H9 (cell line): ENCODE results near the gene CLDN18. TPM values are rescaled to one million over a fixed set of nuclear protein-coding genes. Genes with fewer than 3 reads are reported as not detected.

Experiments
- DNase-seq: peaks from one replicate; pipeline ENCODE4 v3.0.0-alpha.2; 2017
- H2AFZ ChIP-seq: one replicate; pipeline ENCODE4 v1.6.1; 2013; ENCODE audit warnings: mild to moderate bottlenecking, low read length, control low read depth, moderate library complexity
- H2AK5ac ChIP-seq: 2 replicates; pipeline ENCODE4 v1.6.1; 2013; ENCODE audit warnings: low read length, control low read depth, mixed read lengths; ENCODE audit not compliant: insufficient read length
- H2BK120ac ChIP-seq: one replicate; pipeline ENCODE4 v1.6.1; 2013; ENCODE audit warnings: low read depth, mild to moderate bottlenecking, low read length, control low read depth, inconsistent platforms; ENCODE audit not compliant: poor library complexity, severe bottlenecking
- H2BK12ac ChIP-seq: 2 replicates; pipeline ENCODE4 v1.6.1; 2013; ENCODE audit warnings: low read length, control low read depth, mixed read lengths, low read depth; ENCODE audit not compliant: insufficient read length
- H2BK15ac ChIP-seq: 2 replicates; pipeline ENCODE4 v1.6.1; 2013; ENCODE audit warnings: low read depth, low read length, control low read depth
- H2BK20ac ChIP-seq: one replicate; pipeline ENCODE4 v1.6.1; 2013; ENCODE audit warnings: low read depth, mild to moderate bottlenecking, low read length, control low read depth, inconsistent platforms; ENCODE audit not compliant: poor library complexity, severe bottlenecking
- H2BK5ac ChIP-seq: 2 replicates; pipeline ENCODE4 v1.6.1; 2013; ENCODE audit warnings: low read length, control low read depth, mixed read lengths; ENCODE audit not compliant: insufficient read length
- H3K14ac ChIP-seq: 2 replicates; pipeline ENCODE4 v1.6.1; 2013; ENCODE audit warnings: low read length, control low read depth; ENCODE audit not compliant: insufficient read depth
- H3K18ac ChIP-seq: 2 replicates; pipeline ENCODE4 v1.6.1; 2013; ENCODE audit warnings: low read depth, mild to moderate bottlenecking, mixed read lengths, low read length, control low read depth; ENCODE audit not compliant: insufficient read length
- H3K23ac ChIP-seq: 2 replicates; pipeline ENCODE4 v1.6.1; 2013; ENCODE audit warnings: low read length, control low read depth, mixed read lengths, low read depth; ENCODE audit not compliant: insufficient read length
- H3K23me2 ChIP-seq: 2 replicates; pipeline ENCODE4 v1.6.1; 2013; ENCODE audit warnings: low read depth, mild to moderate bottlenecking, mixed read lengths, low read length, control low read depth; ENCODE audit not compliant: insufficient read length, poor library complexity, severe bottlenecking
- H3K27ac ChIP-seq: 2 replicates; pipeline ENCODE4 v1.5.1; 2013; ENCODE audit warnings: low read length, control low read depth, mixed read lengths, low read depth; ENCODE audit not compliant: insufficient read length
- H3K27me3 ChIP-seq: 2 replicates; pipeline ENCODE4 v1.6.1; 2013; ENCODE audit warnings: low read length, control low read depth, inconsistent platforms; ENCODE audit not compliant: insufficient read depth
- H3K4ac ChIP-seq: 2 replicates; pipeline ENCODE4 v1.6.1; 2013; ENCODE audit warnings: low read depth, mild to moderate bottlenecking, control low read depth, inconsistent platforms, low read length, moderate library complexity
- H3K4me1 ChIP-seq: 2 replicates; pipeline ENCODE4 v1.6.1; 2013; ENCODE audit warnings: low read length, control low read depth, inconsistent platforms; ENCODE audit not compliant: insufficient read depth
- H3K4me2 ChIP-seq: 2 replicates; pipeline ENCODE4 v1.6.1; 2013; ENCODE audit warnings: low read length, control low read depth, mixed read lengths; ENCODE audit not compliant: insufficient read length, insufficient read depth
- H3K56ac ChIP-seq: 2 replicates; pipeline ENCODE4 v1.6.1; 2013; ENCODE audit warnings: low read depth, mild to moderate bottlenecking, mixed read lengths, low read length, control low read depth; ENCODE audit not compliant: insufficient read length
- H3K79me1 ChIP-seq: 2 replicates; pipeline ENCODE4 v1.6.1; 2013; ENCODE audit warnings: low read depth, mild to moderate bottlenecking, moderate library complexity, low read length, control low read depth, inconsistent platforms; ENCODE audit not compliant: insufficient read depth, poor library complexity, severe bottlenecking
- H3K79me2 ChIP-seq: 2 replicates; pipeline ENCODE4 v1.6.1; 2013; ENCODE audit warnings: low read length, control low read depth, inconsistent platforms; ENCODE audit not compliant: insufficient read depth
- H3K9ac ChIP-seq: 2 replicates; pipeline ENCODE4 v1.6.1; 2013; ENCODE audit warnings: low read length, control low read depth, mixed read lengths; ENCODE audit not compliant: insufficient read length; ENCODE audit errors: extremely low read depth
- H3K9me3 ChIP-seq: one replicate; pipeline ENCODE4 v1.6.1; 2013; ENCODE audit warnings: low read depth, low read length, inconsistent platforms; ENCODE audit not compliant: control insufficient read depth
- H3T11ph ChIP-seq: one replicate; pipeline ENCODE4 v1.6.1; 2013; ENCODE audit warnings: mild to moderate bottlenecking, low read length, control low read depth, inconsistent platforms
- H4K20me1 ChIP-seq: one replicate; pipeline ENCODE4 v1.6.1; 2013; ENCODE audit not compliant: control insufficient read depth, insufficient read length, insufficient read depth
- H4K5ac ChIP-seq: 2 replicates; pipeline ENCODE4 v1.6.1; 2013; ENCODE audit warnings: low read depth, mild to moderate bottlenecking, mixed read lengths, low read length, control low read depth; ENCODE audit not compliant: insufficient read length
- H4K8ac ChIP-seq: replicated peaks from 2 replicates; pipeline ENCODE4 v1.6.1; 2013; ENCODE audit warnings: low read length, control low read depth, mixed read lengths, low read depth; ENCODE audit not compliant: insufficient read length
- H4K91ac ChIP-seq: 2 replicates; pipeline ENCODE4 v1.6.1; 2013; ENCODE audit warnings: low read depth, mild to moderate bottlenecking, moderate library complexity, mixed read lengths, low read length, control low read depth; ENCODE audit not compliant: insufficient read length
- H3K27ac Mint-ChIP-seq, 3 experiments: 2 replicates in 2 of 3; 3 replicates in 1 of 3; pipeline ENCODE4 v1.8.0; 2020 to 2021; ENCODE audit warnings: mixed read lengths in 3 of 3, mild to moderate bottlenecking in 1 of 3, moderate library complexity in 1 of 3
- H3K27me3 Mint-ChIP-seq: 2 replicates; pipeline ENCODE4 v1.8.0; 2021; ENCODE audit warnings: low read depth, mild to moderate bottlenecking, moderate library complexity, mixed read lengths
- H3K36me3 Mint-ChIP-seq, 3 experiments: 2 replicates in 2 of 3; 3 replicates in 1 of 3; pipeline ENCODE4 v1.8.0; 2020 to 2021; ENCODE audit warnings: low read depth in 3 of 3, mixed read lengths in 3 of 3; ENCODE audit not compliant: insufficient read depth in 1 of 3
- H3K4me1 Mint-ChIP-seq, 2 experiments: 2 replicates each; pipeline ENCODE4 v1.8.0; 2020; ENCODE audit warnings: mixed read lengths in 2 of 2
- H3K4me3 Mint-ChIP-seq, 2 experiments: 2 replicates in 1 of 2; 3 replicates in 1 of 2; pipeline ENCODE4 v1.8.0; 2020 to 2021; ENCODE audit warnings: mild to moderate bottlenecking in 2 of 2, mixed read lengths in 2 of 2, moderate library complexity in 1 of 2
- H3K9me3 Mint-ChIP-seq, 2 experiments: 2 replicates in 1 of 2; 3 replicates in 1 of 2; pipeline ENCODE4 v1.8.0; 2020; ENCODE audit warnings: mild to moderate bottlenecking in 2 of 2, mixed read lengths in 2 of 2, moderate library complexity in 1 of 2
- CTCF ChIP-seq: fragments of 200-600 bp; sonication (generic); conservative IDR thresholded peaks from 3 replicates; pipeline ENCODE4 v1.8.0; 2021; ENCODE audit warnings: antibody characterized with exemption, mild to moderate bottlenecking
- WGBS: extraction: QIAGEN DNeasy Blood & Tissue Kit; methylation state at CpG from one replicate; pipeline ENCODE4 v1.1.7; 2013; ENCODE audit warnings: missing lambda C conversion rate, low lambda C conversion rate, mixed read lengths; ENCODE audit not compliant: insufficient read length; ENCODE audit errors: extremely low coverage; 5-methylcytosine and 5-hydroxymethylcytosine counted together
- total RNA-seq: library from RNA; stranded (reverse); gene quantifications from 2 replicates; pipeline ENCODE4 v1.2.1, GENCODE V29; 2021

Gene CLDN18
- total RNA-seq, 1 experiment from 2014 or later, result not detected

- H2BK5ac ChIP-seq, result no peak overlapping the region
- no peak overlapping the region for H4K8ac ChIP-seq
- H2BK120ac ChIP-seq, result no peak overlapping the region
- H4K20me1 ChIP-seq, result no peaks in the 10 kb centered on the region
- no peaks in the 10 kb centered on the region for H3K79me2 ChIP-seq
- H3K4me1 ChIP-seq, result peaks cover 5% of the 10 kb centered on the region
- H3K27me3 ChIP-seq, result no peaks in the 10 kb centered on the region
- no peak overlapping the region for H4K91ac ChIP-seq
- H3T11ph ChIP-seq, result no peak overlapping the region
- no peak overlapping the region for H3K18ac ChIP-seq
- H3K23ac ChIP-seq, result no peak overlapping the region
- no peak for TF ChIP-seq CTCF
- H4K5ac ChIP-seq, result no peak overlapping the region
- WGBS, result no CpG with 5 or more reads among the region's 3 CpGs
- no peak overlapping the region for H3K27ac ChIP-seq
- no peaks in the 10 kb centered on the region for H3K9me3 Mint-ChIP-seq
- no peak overlapping the region for H3K4ac ChIP-seq
- H2AK5ac ChIP-seq, result no peak overlapping the region
- H3K4me3 Mint-ChIP-seq, result no peak overlapping the region
- no peaks in the 10 kb centered on the region for H3K23me2 ChIP-seq
- no peak overlapping the region for H3K9ac ChIP-seq
- H3K79me1 ChIP-seq, result no peaks in the 10 kb centered on the region
- no peak overlapping the region for H3K56ac ChIP-seq
- no peak for DNase-seq
- no peaks in the 10 kb centered on the region; a peak in 2 of 7 replicates for H3K36me3 Mint-ChIP-seq
- H3K9me3 ChIP-seq, result no peaks in the 10 kb centered on the region
- no peak overlapping the region for H2BK20ac ChIP-seq
- no peak overlapping the region for H2AFZ ChIP-seq
- no peak overlapping the region for H2BK15ac ChIP-seq
- no peak overlapping the region for H2BK12ac ChIP-seq
- peaks cover 20% of the 10 kb centered on the region in 2 experiments for H3K4me1 Mint-ChIP-seq
- H3K14ac ChIP-seq, result no peak overlapping the region
- H3K4me2 ChIP-seq, result no peak overlapping the region
- no peak overlapping the region for H3K27ac Mint-ChIP-seq
- no peaks in the 10 kb centered on the region for H3K27me3 Mint-ChIP-seq
These were observed 33.5 kb downstream of the CLDN18 start for GRCh38 chr3:138043266-138044029.
